ENCODE measurements around the gene BANP. TPM values are rescaled to one million over a fixed set of nuclear protein-coding genes. Genes with fewer than 3 reads are reported as not detected.

The BANP gene
- total RNA-seq, 1 donor from 2014 or later, result 23.3 TPM

DNA sequence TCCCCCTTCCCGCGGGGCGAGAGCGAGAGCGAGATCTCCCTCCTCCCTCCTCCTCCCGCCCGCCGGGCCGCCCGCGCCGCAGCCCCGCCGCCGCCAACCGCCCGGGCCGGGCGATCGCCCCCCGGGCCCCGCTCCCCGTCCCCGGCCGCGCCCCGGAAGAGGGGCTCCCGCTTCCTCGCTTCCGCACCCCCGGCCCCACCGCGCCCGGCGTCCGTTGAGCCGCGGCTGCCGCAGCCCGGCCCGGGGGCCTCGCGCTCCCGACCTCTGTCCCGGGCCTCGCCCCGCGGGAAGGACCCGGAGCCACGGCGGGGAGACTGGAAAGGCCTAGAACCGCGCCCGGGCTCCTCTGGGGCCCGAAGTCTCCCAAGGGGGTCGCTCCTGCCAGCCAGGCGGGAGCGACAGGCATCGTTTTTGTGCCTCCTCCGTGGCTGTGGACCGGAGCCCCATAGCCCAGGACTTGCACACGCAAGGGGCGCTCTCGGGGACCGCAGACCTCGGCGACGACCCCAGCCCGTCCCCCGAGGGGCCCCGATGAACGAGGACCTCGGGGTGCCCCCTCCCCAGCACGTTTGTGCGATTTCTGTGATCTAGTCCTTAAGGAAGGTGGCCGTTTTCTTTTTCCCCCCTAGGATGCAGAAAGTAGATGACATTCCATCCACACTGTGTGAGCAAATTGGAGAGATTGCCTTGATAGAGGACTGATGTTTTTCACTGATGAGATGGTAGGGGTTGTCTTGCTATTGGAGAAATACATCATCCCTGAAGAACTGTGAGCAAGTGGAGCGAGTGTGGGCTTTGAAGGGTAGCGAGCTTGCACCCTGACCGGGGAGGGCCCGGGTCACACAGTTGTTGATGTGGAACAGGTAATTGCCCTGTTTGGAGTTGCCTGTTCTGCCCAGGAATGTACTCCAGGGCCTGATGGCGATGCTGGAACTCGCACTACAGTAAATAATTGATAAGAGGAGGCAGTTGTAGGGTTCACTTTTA is 611 bp downstream of the BANP start:
- DNase-seq, result no peak

DNA sequence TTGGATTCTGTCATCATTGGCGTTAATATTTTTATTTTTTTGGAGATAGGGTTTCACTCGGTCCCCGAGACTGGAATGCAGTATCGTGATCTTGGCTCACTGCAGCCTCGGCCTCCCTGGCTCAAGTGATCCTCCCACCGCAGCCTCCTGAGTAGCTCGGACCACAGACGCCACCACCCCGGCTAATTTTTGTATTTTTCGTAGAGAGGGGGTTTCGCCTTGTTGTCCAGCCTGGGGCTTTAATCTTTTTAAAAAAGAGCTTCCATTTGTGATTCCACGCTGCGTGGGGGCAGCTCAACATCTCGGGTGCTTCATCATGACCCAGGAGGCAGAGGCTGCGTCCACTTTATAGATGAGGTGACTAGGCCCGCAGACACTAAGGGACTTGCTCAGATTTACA is 1.5 kb downstream of the BANP start:
- DNase-seq, result no peak

GRCh38 chr16:87953308-87954215 is 2.3 kb downstream of the BANP start:
- no peak for DNase-seq

- no peak for DNase-seq
Measured at GRCh38 chr16:87954361-87954760, 3.1 kb downstream of the BANP start.

DNA sequence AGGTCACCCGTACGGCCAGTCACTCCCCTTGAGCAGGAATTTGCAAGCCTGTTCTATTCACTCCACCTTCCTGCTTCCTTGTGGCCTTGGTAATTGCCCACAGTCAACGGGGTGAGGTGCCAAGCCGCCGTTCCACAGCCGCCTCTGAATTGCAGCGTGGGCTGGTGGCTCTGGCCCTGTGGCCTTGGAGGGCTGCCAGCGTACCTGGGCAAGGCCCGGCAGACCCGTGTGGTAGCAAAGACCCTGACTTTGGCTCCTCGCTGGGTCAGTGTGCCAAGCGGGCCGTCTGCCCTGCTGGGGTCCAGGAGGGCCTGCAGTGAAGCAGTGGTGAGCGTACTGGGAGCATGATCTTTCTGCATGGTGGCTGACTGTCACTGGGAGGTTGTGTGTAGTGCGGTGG is 3.6 kb downstream of the BANP start:
- DNase-seq, result no peak

- no peak for DNase-seq
Measured at GRCh38 chr16:87955302-87956097, 4.3 kb downstream of the BANP start.

DNA sequence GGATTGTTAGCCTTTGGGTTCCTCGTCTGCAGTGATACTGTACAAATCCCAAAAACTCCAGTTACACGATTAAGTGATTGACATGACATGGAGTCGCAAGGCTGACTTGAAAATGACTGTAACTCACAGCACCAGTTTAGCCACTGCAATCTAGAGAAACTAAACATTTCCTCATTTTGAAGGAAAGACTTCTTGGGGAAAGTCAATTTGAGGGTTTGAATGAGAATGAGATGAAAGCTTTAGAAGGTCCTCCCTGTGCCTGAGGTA is 4.8 kb downstream of the BANP start:
- DNase-seq, result no peak

DNA sequence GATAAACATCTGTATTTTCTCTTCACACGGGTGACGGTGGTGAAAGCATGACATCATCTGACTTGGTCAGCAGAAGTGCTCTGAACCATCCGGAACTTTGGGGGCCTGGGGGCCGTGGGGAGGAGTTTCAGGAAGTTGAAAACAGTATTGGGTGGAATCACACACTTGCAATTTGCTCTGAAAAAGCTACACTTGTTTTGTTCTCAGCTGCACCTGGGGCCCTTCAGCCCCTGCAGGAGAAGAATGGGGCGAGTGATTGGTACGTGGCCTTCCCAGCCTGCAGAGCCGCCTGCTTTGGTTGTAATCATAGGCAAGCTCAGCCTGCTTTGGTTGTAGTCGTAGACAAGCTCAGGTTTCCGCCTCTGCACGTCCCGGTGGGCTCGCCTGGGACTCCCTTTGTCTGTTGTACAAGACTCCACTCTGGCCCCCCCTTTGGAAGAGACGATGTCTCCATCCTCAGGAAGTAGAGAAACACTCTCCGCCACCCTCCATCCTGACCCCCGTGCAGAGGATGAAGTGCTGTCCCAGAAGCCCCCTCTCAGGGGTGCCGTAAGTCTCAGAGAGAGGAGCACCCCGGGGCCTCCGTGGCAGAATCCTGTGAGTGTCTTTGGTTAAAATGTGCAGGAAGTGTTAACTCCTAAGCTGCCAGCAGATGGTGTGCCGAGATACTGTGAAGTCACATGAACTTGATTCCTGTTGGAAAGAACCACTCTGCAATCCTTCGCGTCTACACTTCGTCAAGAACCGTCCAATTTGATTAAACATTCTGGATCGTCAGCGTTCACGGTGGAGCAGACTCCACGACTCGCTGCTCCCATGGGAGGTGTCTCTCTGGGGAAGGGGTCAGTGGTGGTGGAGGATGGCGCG is 5.4 kb downstream of the BANP start:
- peak; percentile 66 for DNase-seq

GRCh38 chr16:87957296-87958094 is 6.3 kb downstream of the BANP start:
- DNase-seq, result no peak

DNA sequence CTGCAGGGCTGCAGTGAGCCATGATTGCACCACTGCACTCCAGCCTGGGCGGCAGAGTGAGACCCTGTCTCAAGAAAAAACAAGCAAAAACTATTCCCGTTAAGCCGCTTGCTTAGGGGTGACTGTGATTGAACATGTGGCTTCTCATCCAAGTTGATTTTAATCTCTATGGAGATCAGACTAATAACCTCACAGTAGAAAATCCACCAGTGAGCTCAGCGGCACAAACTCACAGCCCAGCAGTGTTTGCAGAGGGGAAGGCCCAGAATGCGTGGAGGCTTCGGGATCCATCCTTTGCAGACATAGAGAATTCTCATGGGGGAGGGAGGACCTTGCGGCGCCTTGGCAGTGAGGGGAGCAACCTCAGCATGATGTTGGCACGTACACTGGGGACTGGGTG is 7.4 kb downstream of the BANP start:
- DNase-seq, result no peak

GRCh38 chr16:87959391-87959990 is 8.3 kb downstream of the BANP start:
- DNase-seq, result no peak

GRCh38 chr16:87960296-87960695 is 9.1 kb downstream of the BANP start:
- no peak for DNase-seq

DNA sequence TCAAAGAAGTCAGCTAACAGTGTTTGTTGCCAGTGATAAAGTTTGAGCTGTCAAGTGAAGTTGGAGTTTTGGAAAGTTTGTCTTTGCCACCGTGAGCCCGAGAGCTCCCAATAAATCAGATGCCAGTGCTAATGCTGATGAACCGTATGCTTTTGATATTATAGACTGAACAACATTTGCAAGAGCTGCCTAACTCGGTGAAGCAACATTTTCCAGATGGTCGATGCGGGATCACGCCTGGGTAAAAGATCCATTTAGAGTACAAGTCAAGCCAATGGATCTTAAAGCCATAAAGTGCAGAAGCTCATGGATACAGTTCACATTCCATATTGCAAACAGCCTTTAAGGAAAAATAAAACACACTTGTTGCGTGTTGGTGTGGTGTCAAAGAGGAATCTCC is 9.6 kb downstream of the BANP start:
- peak; percentile 36 for DNase-seq

GRCh38 chr16:87961623-87962022 is 10.4 kb downstream of the BANP start:
- no peak for DNase-seq

GRCh38 chr16:87963400-87963799 is 12.2 kb downstream of the BANP start:
- DNase-seq, result peak; percentile 77

DNA sequence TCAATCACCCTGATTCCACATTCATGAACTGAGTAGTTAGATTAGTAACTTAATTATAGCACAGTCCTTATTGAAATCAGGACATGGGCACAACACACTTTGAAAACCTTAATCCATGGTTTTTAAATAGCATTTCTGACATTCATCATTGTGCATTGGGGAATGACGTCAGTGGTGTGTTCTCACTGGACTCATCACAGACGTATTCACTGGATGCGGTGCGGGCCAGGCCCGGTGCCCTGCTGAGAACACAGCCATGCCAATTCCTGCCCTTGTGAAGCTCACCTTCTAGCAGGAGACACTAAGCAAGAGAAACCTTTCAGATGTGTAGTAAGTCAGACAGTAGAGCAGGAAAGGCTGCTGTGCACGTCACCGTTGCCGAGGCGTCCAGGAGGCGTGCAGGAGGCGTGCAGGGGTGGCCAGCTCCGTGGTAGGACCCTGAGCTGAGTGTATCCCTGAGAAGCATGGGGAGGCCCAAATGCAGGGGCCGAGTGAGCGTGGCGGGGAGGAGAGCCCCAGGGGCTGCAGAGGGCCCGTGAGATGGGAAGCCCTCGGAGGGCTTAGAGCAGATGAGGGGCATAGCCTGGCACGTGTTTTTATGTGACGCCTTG is 12.9 kb downstream of the BANP start:
- no peak for DNase-seq

DNA sequence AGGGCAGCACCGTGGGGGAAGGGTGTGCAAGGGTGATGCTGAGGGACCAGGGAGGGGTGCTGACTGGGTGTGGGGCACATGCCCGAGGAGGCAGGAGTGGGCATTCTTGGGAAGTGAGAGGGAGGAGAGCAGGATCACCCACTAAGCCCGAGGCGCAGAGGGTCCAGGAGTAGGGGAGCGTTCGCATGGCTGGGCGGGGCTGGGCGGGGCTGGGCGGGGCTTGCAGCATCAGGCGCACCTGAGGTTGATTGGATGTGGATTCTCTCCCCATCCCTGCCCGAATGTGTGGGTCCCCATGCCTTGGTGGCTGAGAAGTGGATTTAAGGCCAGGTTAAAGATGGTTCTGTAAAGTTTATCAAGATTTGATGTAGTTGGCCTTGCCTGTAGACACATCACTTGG is 14.2 kb downstream of the BANP start:
- DNase-seq, result no peak

GRCh38 chr16:87966064-87966645 is 14.9 kb downstream of the BANP start:
- peak; percentile 52 for DNase-seq

- no peak for DNase-seq
Measured at GRCh38 chr16:87966685-87967185, 15.5 kb downstream of the BANP start.
